AG10803 (cell line): ENCODE measurements around the gene LINS1.

Experiments
- DNase-seq: peaks from one replicate; pipeline ENCODE4 v3.0.0; 2010; ENCODE audit warnings: low read depth
- H3K4me3 ChIP-seq: 2 replicates; pipeline ENCODE4 v1.5.1; 2011; ENCODE audit warnings: mild to moderate bottlenecking, low read length, control low read depth
- TF ChIP-seq, protein P1 (sequence below): conservative IDR thresholded peaks from 2 replicates; pipeline ENCODE4 v1.5.1; 2011; ENCODE audit warnings: mild to moderate bottlenecking, low read length, control low read depth, inconsistent platforms

Gene LINS1

DNA sequence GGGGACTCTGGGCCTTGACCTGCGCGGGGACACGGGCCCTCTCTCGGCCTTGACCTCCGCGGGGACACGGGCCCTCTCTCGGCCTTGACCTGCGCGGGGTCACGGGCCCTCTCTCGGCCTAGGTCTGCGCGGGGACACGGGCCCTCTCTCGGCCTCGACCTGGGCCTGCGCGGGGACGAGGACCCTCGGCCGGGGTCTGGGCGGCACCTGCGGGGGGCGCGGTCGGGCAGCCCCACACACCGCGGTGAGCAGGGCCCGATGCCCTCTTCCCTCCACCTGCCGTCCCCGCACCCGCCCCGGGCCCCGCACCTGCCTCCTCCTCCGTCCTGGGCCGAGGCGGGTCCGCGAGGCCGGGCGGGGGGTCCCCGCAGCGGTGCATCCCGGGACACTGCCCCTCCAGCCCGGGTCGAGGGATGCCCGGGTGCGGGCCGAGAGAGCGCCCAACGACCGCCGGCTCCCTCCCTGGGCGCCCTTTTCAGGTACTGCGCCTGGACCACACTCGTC lies 57.6 kb downstream of the LINS1 start:
- TF ChIP-seq, protein P1, sequence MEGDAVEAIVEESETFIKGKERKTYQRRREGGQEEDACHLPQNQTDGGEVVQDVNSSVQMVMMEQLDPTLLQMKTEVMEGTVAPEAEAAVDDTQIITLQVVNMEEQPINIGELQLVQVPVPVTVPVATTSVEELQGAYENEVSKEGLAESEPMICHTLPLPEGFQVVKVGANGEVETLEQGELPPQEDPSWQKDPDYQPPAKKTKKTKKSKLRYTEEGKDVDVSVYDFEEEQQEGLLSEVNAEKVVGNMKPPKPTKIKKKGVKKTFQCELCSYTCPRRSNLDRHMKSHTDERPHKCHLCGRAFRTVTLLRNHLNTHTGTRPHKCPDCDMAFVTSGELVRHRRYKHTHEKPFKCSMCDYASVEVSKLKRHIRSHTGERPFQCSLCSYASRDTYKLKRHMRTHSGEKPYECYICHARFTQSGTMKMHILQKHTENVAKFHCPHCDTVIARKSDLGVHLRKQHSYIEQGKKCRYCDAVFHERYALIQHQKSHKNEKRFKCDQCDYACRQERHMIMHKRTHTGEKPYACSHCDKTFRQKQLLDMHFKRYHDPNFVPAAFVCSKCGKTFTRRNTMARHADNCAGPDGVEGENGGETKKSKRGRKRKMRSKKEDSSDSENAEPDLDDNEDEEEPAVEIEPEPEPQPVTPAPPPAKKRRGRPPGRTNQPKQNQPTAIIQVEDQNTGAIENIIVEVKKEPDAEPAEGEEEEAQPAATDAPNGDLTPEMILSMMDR: no peak
- no peak for DNase-seq
- no peak overlapping the region for H3K4me3 ChIP-seq

DNA sequence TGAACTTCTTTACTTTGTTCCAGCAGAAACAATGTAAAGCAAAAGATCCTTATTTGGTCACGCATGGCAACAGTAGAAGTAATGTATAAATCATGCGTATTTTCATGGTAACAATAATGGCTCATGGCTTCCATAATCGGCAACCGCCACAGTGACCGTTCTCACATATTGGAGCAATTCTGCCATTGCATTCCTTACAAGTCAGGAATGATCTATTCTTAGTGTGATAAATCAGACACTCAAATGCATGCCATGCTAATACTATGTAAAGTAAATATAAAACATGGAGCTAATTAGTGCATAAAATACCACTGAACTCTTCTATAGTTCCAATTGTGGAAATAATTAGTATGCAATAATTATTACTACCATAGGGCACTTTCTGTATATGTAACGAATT lies 59.7 kb downstream of the LINS1 start:
- TF ChIP-seq, protein P1: no peak
- no peak overlapping the region for H3K4me3 ChIP-seq
- DNase-seq: no peak

DNA sequence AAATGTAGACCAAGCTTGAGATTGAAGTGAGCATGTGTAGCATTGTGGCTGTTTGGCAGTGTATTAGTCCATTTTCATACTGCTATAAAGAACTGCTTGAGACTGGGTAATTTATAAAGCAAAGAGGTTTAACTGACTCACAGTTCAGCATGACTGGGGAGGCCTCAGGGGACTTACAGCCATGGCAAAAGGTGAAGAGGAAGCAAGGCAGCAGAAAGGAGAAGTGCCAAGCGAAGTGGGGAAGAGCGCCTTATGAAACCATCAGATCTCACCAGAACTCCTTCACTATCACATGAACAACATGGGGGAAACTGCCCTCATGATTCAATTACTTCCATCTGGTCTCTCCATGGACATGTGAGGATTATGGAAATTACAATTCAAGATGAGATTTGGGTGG lies 64.7 kb downstream of the LINS1 start:
- DNase-seq: no peak
- no peak overlapping the region for H3K4me3 ChIP-seq
- TF ChIP-seq, protein P1: no peak

- TF ChIP-seq, protein P1: no peak
- DNase-seq: no peak
- H3K4me3 ChIP-seq: no peak overlapping the region
These were observed 65.3 kb downstream of the LINS1 start for GRCh38 chr15:100536733-100537132.

GRCh38 chr15:100533886-100534285 lies 68.1 kb downstream of the LINS1 start:
- H3K4me3 ChIP-seq: no peak overlapping the region
- TF ChIP-seq, protein P1: no peak
- DNase-seq: no peak

DNA sequence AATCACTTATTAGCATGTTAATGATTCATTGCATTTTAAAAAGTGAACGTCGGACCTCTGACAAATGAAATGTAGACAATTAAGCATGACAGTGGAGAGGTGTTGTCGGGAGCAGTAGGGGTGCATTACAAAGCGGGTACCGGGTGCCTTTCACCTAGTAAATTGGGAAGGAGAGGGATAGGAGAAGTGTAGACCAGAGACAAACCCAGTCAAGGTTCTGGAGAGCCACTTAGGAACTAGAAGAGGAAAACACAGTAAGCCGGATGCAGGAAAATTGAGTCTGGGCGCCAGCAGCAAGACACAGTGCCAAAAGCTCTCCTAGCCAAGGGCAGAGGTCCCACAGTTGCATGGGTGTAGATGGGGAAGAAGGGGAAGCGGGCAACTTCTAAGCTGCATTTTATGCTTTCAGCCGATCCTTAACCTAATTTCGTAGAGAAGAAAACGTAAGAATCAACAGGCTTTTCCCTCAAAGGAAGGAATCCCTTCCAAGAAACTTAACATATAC lies 70.1 kb downstream of the LINS1 start:
- H3K4me3 ChIP-seq: no peak overlapping the region
- TF ChIP-seq, protein P1: no peak
- no peak for DNase-seq

DNA sequence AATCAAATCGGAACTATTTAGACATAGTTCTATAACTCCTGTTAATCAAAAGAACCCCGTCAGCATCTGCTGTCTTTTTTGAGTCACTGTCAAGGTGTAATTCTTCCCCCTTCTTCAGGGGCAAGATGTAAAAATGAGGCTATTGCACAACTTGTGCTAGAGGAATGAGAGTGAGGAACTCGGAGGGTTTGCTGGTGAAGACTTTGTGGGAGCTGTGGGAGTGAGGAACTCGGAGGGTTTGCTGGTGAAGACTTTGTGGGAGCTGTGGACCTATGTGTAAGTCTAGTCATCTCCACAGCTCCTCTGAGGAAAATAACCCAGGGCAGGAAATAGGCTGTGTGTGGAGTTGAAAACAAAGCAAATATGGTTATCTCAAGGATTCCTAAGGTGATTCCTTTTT lies 70.8 kb downstream of the LINS1 start:
- H3K4me3 ChIP-seq: no peak overlapping the region
- no peak for DNase-seq
- TF ChIP-seq, protein P1: no peak
